Spleen (tissue), 13 donors: ENCODE measurements around the gene ERV3-1. TPM values are rescaled to one million over a fixed set of nuclear protein-coding genes. Genes with fewer than 3 reads are reported as not detected.
"Not testable (repeated sequence)": the region's sequence is repeated elsewhere in the genome, so short reads cannot be mapped to it uniquely, and the experiment has no call there.

Experiments
- DNase-seq: peaks from one replicate; pipeline ENCODE4 v3.0.0-alpha.2; 2020
- H3K27ac ChIP-seq, 8 donors: fragments of 200-600 bp; sonication (generic) in 7 of 8; 1 replicate in 4 of 8; 2 replicates in 4 of 8; pipeline versions ENCODE4 v1.5.0 to v1.8.0; 2016 to 2021; ENCODE audit warnings: inconsistent platforms in 4 of 8, mild to moderate bottlenecking in 4 of 8, moderate library complexity in 1 of 8
- H3K27me3 ChIP-seq, 7 donors: fragments of 200-600 bp; sonication (generic) in 6 of 7; replicated peaks in 1 of 7; 1 replicate in 4 of 7; 2 replicates in 3 of 7; pipeline versions ENCODE4 v1.5.0 to v1.8.0; 2016 to 2021; ENCODE audit warnings: inconsistent platforms in 3 of 7, mild to moderate bottlenecking in 1 of 7
- H3K36me3 ChIP-seq, 6 donors: fragments of 200-600 bp; sonication (generic) in 5 of 6; 1 replicate in 4 of 6; 2 replicates in 2 of 6; pipeline versions ENCODE4 v1.5.0 to v1.8.0; 2016 to 2021; ENCODE audit warnings: inconsistent platforms in 2 of 6
- H3K4me1 ChIP-seq, 6 donors: fragments of 200-600 bp; sonication (generic) in 5 of 6; 1 replicate in 3 of 6; 2 replicates in 3 of 6; pipeline versions ENCODE4 v1.5.0 to v1.8.0; 2016 to 2021; ENCODE audit warnings: inconsistent platforms in 3 of 6
- H3K4me3 ChIP-seq, 8 donors: fragments of 200-600 bp; sonication (generic) in 7 of 8; 1 replicate in 4 of 8; 2 replicates in 4 of 8; pipeline versions ENCODE4 v1.5.0 to v1.8.0; 2016 to 2021; ENCODE audit warnings: inconsistent platforms in 4 of 8, mild to moderate bottlenecking in 4 of 8, moderate library complexity in 2 of 8
- H3K9me3 ChIP-seq, 8 donors: fragments of 200-600 bp; sonication (generic) in 7 of 8; 1 replicate in 4 of 8; 2 replicates in 4 of 8; pipeline versions ENCODE4 v1.5.0 to v1.8.0; 2016 to 2021; ENCODE audit warnings: inconsistent platforms in 4 of 8
- POLR2A ChIP-seq, 3 donors: fragments of 450-650 bp; IDR thresholded peaks; one replicate each; pipeline ENCODE4 v1.5.1; 2017; ENCODE audit warnings: antibody characterized with exemption in 3 of 3, mild to moderate bottlenecking in 1 of 3
- POLR2AphosphoS5 ChIP-seq, 3 donors: sonication (generic); formaldehyde crosslinking; IDR thresholded peaks; one replicate each; pipeline ENCODE4 v1.5.1; 2017; ENCODE audit warnings: antibody characterized with exemption in 3 of 3
- WGBS, 5 donors: extraction: QIAGEN DNeasy Blood & Tissue Kit in 3 of 5; methylation state at CpG; one replicate each; pipeline versions ENCODE4 v1.1.5 to v1.1.7; 2013 to 2018; 5-methylcytosine and 5-hydroxymethylcytosine counted together
- intact Hi-C: fragments of 100-400 bp; cut with DNase I; formaldehyde crosslinking; loops from one replicate; pipeline ENCODE4 v1.15.0; 2023; ENCODE audit warnings: low total_unique reads
- long read RNA-seq, 2 donors: transcript quantifications; one replicate each; lab custom pipeline, GENCODE V29; 2026
- polyA plus RNA-seq, 3 donors: library from polyadenylated mRNA; stranded (reverse); fragments of 200-250 nt; gene quantifications; one replicate each; pipeline ENCODE4 v1.2.1, GENCODE V29; 2013
- total RNA-seq, 7 donors: library from RNA; depleted of rRNA in 3 of 7; stranded (reverse); fragments of >200 nt in 3 of 7; fragmentation: NEBNext Ultra II Directional in 4 of 7; extraction: Animal tissue kit (Norgen Biotek cat#: 25700) in 4 of 7; gene quantifications; one replicate each; pipeline versions ENCODE4 v1.1.0 to v1.2.1, GENCODE V29; 2016 to 2021
- TF ChIP-seq, protein P1 (sequence below), 11 experiments: fragments of 200-600 bp in 7 of 11; fragments of 450-650 bp in 4 of 11; sonication (generic) in 4 of 11; IDR thresholded peaks in 8 of 11; conservative IDR thresholded peaks in 3 of 11; 1 replicate in 7 of 11; 2 replicates in 4 of 11; pipeline versions ENCODE4 v1.4.0 to v1.8.0; 2016 to 2021; ENCODE audit warnings: antibody characterized with exemption in 11 of 11, inconsistent platforms in 4 of 11, mild to moderate bottlenecking in 1 of 11
- donor health status: healthy with polysubstance abuse.
- donor health status: DM: no; HTN: no; CAD: no; lungs with moderate emphysema.
- donor health status: DM: no; HTN: no; CAD: no.
- donor health status: Bipolar disorder and iron deficiency.
- donor health status: healthy.
- donor health status: DM: no; HTN: no; CAD: no.
- donor health status: DM: yes; HTN: yes; CAD: no.

Gene ERV3-1, protein sequence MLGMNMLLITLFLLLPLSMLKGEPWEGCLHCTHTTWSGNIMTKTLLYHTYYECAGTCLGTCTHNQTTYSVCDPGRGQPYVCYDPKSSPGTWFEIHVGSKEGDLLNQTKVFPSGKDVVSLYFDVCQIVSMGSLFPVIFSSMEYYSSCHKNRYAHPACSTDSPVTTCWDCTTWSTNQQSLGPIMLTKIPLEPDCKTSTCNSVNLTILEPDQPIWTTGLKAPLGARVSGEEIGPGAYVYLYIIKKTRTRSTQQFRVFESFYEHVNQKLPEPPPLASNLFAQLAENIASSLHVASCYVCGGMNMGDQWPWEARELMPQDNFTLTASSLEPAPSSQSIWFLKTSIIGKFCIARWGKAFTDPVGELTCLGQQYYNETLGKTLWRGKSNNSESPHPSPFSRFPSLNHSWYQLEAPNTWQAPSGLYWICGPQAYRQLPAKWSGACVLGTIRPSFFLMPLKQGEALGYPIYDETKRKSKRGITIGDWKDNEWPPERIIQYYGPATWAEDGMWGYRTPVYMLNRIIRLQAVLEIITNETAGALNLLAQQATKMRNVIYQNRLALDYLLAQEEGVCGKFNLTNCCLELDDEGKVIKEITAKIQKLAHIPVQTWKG
- total RNA-seq (10 to 100 TPM; 17.7 to 42.4 (median 25.6) TPM), polyA plus RNA-seq (1 to 10 TPM; 1.4 to 3.2 (median 2.0) TPM)
- long read RNA-seq, donor 1, transcript ERV3-1-201 (2 exons, 2,719 nt) = major isoform, 14 of 16 reads
- long read RNA-seq, donor 1, partial matches to known transcripts = 0 of 16 reads
- long read RNA-seq, donor 1, other reads (novel, unspliced or antisense) = 0 of 16 reads
- long read RNA-seq, donor 2, partial matches to known transcripts = 0 of 3 reads
- long read RNA-seq, donor 2, other reads (novel, unspliced or antisense) = 0 of 3 reads

DNA sequence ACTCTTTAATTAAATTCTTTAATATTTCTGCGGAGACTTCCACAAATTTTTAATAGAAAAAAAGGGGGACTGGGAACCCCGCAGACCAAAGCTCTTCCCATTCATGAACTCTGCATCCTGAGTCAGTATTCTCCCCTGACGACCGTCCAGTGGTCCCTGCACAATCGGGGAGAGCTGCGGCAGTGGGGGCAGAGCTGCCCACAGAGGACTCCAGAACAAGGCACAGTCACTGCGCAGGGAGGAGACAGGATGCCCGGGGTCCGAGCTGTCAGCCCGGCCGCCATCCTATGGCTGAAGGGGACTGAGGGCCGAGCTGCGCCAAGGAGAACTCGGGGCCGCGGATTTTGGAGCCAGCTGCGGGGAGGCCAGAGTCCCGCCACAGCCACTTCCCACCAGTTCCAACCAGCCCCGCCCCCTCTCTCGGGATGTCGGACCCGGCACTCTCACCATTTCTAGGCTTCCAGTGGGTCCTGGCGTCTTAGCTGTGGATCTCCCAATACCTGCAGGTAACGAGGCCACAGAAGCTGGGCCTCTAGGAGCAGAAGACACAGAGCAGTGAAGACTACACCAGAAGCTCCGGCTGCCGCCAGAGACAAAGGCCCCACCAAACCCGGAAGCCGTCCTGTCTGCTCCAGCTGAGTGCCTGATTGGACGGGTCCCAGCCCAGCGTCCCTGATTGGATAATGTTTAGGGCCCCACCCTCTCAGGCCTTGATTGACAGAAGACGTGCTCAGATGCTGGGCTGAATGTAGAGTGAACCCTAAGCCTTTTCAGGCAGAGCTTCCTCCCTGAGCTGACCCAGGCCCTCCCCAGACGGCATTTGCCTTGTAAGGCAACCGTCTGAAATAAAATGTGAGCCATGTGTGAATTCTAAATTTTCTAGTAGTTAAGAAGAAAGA lies at the start of gene ERV3-1:
ERV3-1 (minus strand) TSS at position 594 of the 899 bp plus-strand sequence. CDS start 13,661 bp downstream, outside the sequence.
- H3K36me3 ChIP-seq = peaks cover 0 to 28% (median 7%) of the 10 kb centered on the region in 6 donors
- H3K27ac ChIP-seq = peak within 1 kb of the TSS; percentile 84 to 93 (median 90)
- 0 to 1% (median 1%) methylated on average over 32 to 33 of the region's 33 CpGs for WGBS, 5 donors
- H3K4me1 ChIP-seq = peaks cover 13 to 49% (median 35%) of the 10 kb centered on the region in 6 donors
- DNase-seq = peak; percentile 97
- peaks cover 0 to 29% (median 22%) of the 10 kb centered on the region in 8 donors for H3K9me3 ChIP-seq
- TF ChIP-seq, protein P1, sequence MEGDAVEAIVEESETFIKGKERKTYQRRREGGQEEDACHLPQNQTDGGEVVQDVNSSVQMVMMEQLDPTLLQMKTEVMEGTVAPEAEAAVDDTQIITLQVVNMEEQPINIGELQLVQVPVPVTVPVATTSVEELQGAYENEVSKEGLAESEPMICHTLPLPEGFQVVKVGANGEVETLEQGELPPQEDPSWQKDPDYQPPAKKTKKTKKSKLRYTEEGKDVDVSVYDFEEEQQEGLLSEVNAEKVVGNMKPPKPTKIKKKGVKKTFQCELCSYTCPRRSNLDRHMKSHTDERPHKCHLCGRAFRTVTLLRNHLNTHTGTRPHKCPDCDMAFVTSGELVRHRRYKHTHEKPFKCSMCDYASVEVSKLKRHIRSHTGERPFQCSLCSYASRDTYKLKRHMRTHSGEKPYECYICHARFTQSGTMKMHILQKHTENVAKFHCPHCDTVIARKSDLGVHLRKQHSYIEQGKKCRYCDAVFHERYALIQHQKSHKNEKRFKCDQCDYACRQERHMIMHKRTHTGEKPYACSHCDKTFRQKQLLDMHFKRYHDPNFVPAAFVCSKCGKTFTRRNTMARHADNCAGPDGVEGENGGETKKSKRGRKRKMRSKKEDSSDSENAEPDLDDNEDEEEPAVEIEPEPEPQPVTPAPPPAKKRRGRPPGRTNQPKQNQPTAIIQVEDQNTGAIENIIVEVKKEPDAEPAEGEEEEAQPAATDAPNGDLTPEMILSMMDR (IDR thresholded peaks at IDR 0.05 in 8 of 11, conservative IDR thresholded peaks at IDR 0.05 in 3 of 11) = no peak
- TF ChIP-seq POLR2AphosphoS5 (IDR thresholded peaks at IDR 0.05) = peak; percentile 94 to 99 (median 98)
- peak; percentile 82 to 96 (median 92) for TF ChIP-seq POLR2A (IDR thresholded peaks at IDR 0.05)
- H3K4me3 ChIP-seq = peak within 1 kb of the TSS; percentile 53 to 86 (median 70)
- intact Hi-C loops = no loop called here
- no peaks in the 10 kb centered on the region for H3K27me3 ChIP-seq

DNA sequence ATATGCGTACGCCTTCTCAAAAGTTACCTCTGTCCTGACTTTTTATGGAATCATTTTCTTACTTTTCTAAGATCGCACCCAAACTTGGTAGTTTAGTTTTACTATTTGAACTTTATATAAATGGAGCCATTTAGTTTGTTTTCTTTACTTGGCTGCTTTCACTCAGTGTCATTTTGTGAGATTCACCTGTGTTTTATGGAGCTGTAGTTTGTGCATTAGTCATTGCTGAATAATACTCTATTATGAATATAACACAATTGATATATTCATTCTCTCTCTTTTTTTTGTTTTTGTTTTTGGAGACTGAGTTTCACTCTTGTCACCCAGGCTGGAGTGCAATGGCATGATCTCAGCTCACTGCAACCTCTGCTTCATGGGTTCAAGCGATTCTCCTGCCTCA lies 49.3 kb upstream of the ERV3-1 start:
- peaks cover 0 to 16% (median 2%) of the 10 kb centered on the region in 6 donors for H3K36me3 ChIP-seq
- H3K9me3 ChIP-seq, intact Hi-C loops, H3K4me3 ChIP-seq, H3K4me1 ChIP-seq, H3K27me3 ChIP-seq, H3K27ac ChIP-seq, DNase-seq: not testable (repeated sequence)
- 86 to 99% (median 95%) methylated on average over 3 to 4 of the region's 4 CpGs for WGBS, 5 donors

DNA sequence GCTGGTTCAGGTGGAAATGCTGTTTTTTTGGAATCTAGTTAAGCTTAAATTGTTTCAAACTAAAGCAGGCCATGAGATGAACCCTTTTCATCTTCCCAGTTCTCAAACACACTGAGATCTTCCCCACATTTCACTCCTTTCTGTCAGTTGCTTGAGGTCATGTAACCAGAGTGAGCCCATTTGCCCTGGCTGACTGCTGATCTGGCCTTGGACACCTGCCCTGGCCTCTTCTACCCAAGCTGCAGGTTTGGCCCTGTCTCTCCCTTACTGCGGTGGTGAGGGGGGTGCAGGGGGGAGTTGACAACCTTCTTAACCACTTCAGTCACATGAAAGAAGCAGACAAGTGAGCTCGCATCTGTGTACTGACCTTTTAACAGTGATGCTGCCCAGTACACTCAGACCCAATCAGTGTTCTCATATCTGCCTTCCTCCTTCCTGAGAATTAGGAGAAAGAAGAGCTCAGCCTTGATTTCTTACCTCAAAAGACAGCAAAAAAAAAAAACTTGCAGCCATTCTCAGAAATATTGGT lies 48.0 kb upstream of the ERV3-1 start:
- H3K4me1 ChIP-seq, DNase-seq, H3K4me3 ChIP-seq, H3K27me3 ChIP-seq, H3K27ac ChIP-seq, H3K9me3 ChIP-seq, intact Hi-C loops: not testable (repeated sequence)
- peaks cover 0 to 20% (median 2%) of the 10 kb centered on the region in 6 donors for H3K36me3 ChIP-seq
- 48 to 100% (median 61%) methylated on average over 1 to 2 of the region's 2 CpGs for WGBS, 5 donors

DNA sequence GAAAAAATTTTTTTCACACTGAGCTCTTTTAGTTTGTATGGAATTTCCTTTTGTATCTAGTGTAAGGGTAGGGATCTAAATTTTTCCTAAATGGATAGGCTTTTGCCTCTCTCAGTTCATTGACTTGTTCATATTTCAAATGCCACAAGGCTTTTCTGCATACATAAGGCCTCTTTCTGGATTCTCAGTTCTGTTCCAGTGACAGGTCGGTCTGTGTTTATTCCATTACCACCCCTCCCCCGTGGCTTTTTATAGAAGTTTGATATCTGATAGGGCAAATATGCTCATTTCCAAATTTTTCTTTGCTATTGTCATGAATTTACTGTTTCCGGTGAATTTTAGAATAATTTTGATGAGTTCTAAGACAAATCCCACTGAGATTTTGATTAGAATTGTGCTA lies 45.2 kb upstream of the ERV3-1 start:
- H3K9me3 ChIP-seq, H3K27me3 ChIP-seq, H3K4me3 ChIP-seq, DNase-seq, intact Hi-C loops, H3K27ac ChIP-seq, H3K4me1 ChIP-seq: not testable (repeated sequence)
- 90 to 100% (median 100%) methylated on average over 1 of the region's 3 CpGs; no CpG with 5 or more reads in 2 of the 5 donors for WGBS, 5 donors
- peaks cover 0 to 11% (median 2%) of the 10 kb centered on the region in 6 donors for H3K36me3 ChIP-seq

DNA sequence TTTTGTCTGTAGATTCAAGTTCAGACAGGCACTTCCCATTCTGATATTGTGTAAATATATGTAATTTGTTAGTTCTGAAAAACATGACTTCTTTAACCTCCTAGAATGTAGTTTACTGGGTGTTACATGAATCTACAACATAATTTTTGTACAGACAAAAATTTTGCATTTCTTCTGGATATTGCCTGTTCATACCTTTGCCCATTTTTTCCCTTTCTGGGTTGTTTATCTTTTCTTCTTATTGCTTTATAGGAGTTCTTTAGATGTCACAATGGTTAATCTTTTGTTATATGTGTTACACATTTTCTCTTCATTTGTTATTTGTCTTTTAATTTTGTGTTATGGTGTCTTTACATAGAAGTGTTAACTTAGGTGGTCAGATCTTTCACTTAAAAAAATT lies 44.7 kb upstream of the ERV3-1 start:
- intact Hi-C loops = not testable (repeated sequence)

DNA sequence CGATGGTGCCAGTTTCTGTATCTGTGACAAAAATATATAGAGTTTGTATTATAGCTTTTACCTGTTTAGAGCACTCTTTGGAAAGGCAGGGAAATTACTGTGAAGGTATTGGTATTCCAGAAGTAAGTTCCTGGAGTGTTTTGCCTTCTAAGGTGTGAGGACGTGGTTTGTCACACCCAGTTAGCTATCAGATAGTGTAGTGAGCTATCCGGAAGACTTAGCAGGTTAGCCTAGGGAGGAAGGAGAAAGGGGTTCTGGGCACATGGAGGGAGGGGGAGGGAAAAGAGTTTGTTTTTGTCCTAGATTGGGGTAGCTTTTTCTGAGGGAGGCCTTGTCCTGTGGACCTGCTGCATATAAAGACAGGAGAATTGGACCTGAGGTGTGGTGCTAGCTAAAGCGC lies 39.8 kb upstream of the ERV3-1 start:
- H3K4me1 ChIP-seq, intact Hi-C loops, DNase-seq, H3K27me3 ChIP-seq, H3K27ac ChIP-seq, H3K4me3 ChIP-seq, H3K9me3 ChIP-seq: not testable (repeated sequence)
- WGBS, 5 donors = 91 to 98% (median 94%) methylated on average over 4 of the region's 4 CpGs
- H3K36me3 ChIP-seq = peaks cover 0 to 22% (median 0%) of the 10 kb centered on the region in 6 donors

More for the DNA sequence above, 44.7 kb upstream of the ERV3-1 start:
- not testable (repeated sequence) for H3K9me3 ChIP-seq, H3K4me1 ChIP-seq, H3K36me3 ChIP-seq, H3K27me3 ChIP-seq, H3K27ac ChIP-seq, DNase-seq, H3K4me3 ChIP-seq

DNA sequence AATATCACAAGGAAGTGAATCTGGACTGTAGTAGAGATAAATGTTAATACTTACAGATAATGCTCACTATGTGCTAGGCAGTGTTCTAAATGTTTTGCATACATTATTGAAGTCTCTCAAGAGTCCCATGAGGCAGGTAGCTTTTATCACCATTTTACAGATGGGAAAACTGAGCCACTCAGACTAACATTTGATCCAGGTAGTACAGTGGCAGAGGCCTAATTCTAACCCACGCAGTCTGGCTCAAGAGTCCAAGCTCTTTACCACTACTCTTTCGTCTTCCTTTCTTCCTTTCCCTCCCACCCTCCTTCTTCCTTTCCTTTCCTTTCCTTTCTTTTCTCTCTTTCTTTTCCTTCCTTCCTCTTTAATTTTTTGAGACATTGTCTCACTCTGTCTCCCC lies 39.1 kb upstream of the ERV3-1 start:
- H3K9me3 ChIP-seq, H3K4me1 ChIP-seq, H3K27me3 ChIP-seq, intact Hi-C loops, H3K4me3 ChIP-seq, H3K27ac ChIP-seq, DNase-seq: not testable (repeated sequence)
- 65 to 98% (median 93%) methylated on average over 2 of the region's 2 CpGs for WGBS, 5 donors
- H3K36me3 ChIP-seq = peaks cover 0 to 22% (median 0%) of the 10 kb centered on the region in 6 donors

DNA sequence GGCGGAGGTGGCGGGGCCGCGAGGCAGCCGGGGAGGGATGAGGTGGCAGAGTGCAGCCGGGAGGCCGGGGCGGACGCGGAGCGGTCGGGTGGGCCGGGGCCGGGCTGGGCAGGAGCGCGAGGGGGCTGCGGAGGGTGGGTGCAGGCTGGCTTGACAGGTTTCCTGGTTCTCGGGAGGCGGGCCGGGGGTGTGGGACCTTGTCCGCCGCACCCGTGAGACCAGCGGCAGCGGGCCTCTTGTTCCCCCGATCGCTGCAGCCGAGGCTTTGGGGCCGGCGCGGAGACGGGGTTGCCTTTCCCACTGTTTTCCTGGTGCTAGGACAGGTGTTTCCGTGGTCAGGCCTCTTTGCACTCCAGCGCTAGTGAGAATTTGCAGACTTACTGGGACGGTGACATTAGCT lies 32.3 kb upstream of the ERV3-1 start:
- intact Hi-C loops, H3K9me3 ChIP-seq, H3K36me3 ChIP-seq, H3K27me3 ChIP-seq: not testable (repeated sequence)
- H3K4me1 ChIP-seq = peaks cover 9 to 43% (median 26%) of the 10 kb centered on the region in 6 donors
- 0 to 1% (median 1%) methylated on average over 7 to 31 of the region's 35 CpGs for WGBS, 5 donors
- H3K27ac ChIP-seq = peak overlapping the region in 6 of 8 donors; percentile 82 to 93 (median 89)
- DNase-seq = peak; percentile 92
- peak overlapping the region; percentile 33 to 87 (median 68) for H3K4me3 ChIP-seq
